Spleen (tissue), 11 donors: ENCODE measurements around the gene KIFC1. TPM values are rescaled to one million over a fixed set of nuclear protein-coding genes. Genes with fewer than 3 reads are reported as not detected.

Experiments
- DNase-seq: peaks from one replicate; pipeline ENCODE4 v3.0.0-alpha.2; 2020
- H3K27ac ChIP-seq, 8 donors: fragments of 200-600 bp; sonication (generic) in 7 of 8; 1 replicate in 4 of 8; 2 replicates in 4 of 8; pipeline versions ENCODE4 v1.5.0 to v1.8.0; 2016 to 2021; ENCODE audit warnings: inconsistent platforms in 4 of 8, mild to moderate bottlenecking in 4 of 8, moderate library complexity in 1 of 8
- H3K27me3 ChIP-seq, 7 donors: fragments of 200-600 bp; sonication (generic) in 6 of 7; replicated peaks in 1 of 7; 1 replicate in 4 of 7; 2 replicates in 3 of 7; pipeline versions ENCODE4 v1.5.0 to v1.8.0; 2016 to 2021; ENCODE audit warnings: inconsistent platforms in 3 of 7, mild to moderate bottlenecking in 1 of 7
- H3K36me3 ChIP-seq, 6 donors: fragments of 200-600 bp; sonication (generic) in 5 of 6; 1 replicate in 4 of 6; 2 replicates in 2 of 6; pipeline versions ENCODE4 v1.5.0 to v1.8.0; 2016 to 2021; ENCODE audit warnings: inconsistent platforms in 2 of 6
- H3K4me1 ChIP-seq, 6 donors: fragments of 200-600 bp; sonication (generic) in 5 of 6; 1 replicate in 3 of 6; 2 replicates in 3 of 6; pipeline versions ENCODE4 v1.5.0 to v1.8.0; 2016 to 2021; ENCODE audit warnings: inconsistent platforms in 3 of 6
- H3K4me3 ChIP-seq, 8 donors: fragments of 200-600 bp; sonication (generic) in 7 of 8; 1 replicate in 4 of 8; 2 replicates in 4 of 8; pipeline versions ENCODE4 v1.5.0 to v1.8.0; 2016 to 2021; ENCODE audit warnings: inconsistent platforms in 4 of 8, mild to moderate bottlenecking in 4 of 8, moderate library complexity in 2 of 8
- H3K9me3 ChIP-seq, 8 donors: fragments of 200-600 bp; sonication (generic) in 7 of 8; 1 replicate in 4 of 8; 2 replicates in 4 of 8; pipeline versions ENCODE4 v1.5.0 to v1.8.0; 2016 to 2021; ENCODE audit warnings: inconsistent platforms in 4 of 8
- CTCF ChIP-seq, 11 experiments: fragments of 200-600 bp in 7 of 11; fragments of 450-650 bp in 4 of 11; sonication (generic) in 4 of 11; IDR thresholded peaks in 8 of 11; conservative IDR thresholded peaks in 3 of 11; 1 replicate in 7 of 11; 2 replicates in 4 of 11; pipeline versions ENCODE4 v1.4.0 to v1.8.0; 2016 to 2021; ENCODE audit warnings: antibody characterized with exemption in 11 of 11, inconsistent platforms in 4 of 11, mild to moderate bottlenecking in 1 of 11
- POLR2A ChIP-seq, 3 donors: fragments of 450-650 bp; IDR thresholded peaks; one replicate each; pipeline ENCODE4 v1.5.1; 2017; ENCODE audit warnings: antibody characterized with exemption in 3 of 3, mild to moderate bottlenecking in 1 of 3
- POLR2AphosphoS5 ChIP-seq, 3 donors: sonication (generic); formaldehyde crosslinking; IDR thresholded peaks; one replicate each; pipeline ENCODE4 v1.5.1; 2017; ENCODE audit warnings: antibody characterized with exemption in 3 of 3
- WGBS, 5 donors: extraction: QIAGEN DNeasy Blood & Tissue Kit in 3 of 5; methylation state at CpG; one replicate each; pipeline versions ENCODE4 v1.1.5 to v1.1.7; 2013 to 2018; 5-methylcytosine and 5-hydroxymethylcytosine counted together
- intact Hi-C: fragments of 100-400 bp; cut with DNase I; formaldehyde crosslinking; loops from one replicate; pipeline ENCODE4 v1.15.0; 2023; ENCODE audit warnings: low total_unique reads
- polyA plus RNA-seq, 3 donors: library from polyadenylated mRNA; stranded (reverse); fragments of 200-250 nt; gene quantifications; one replicate each; pipeline ENCODE4 v1.2.1, GENCODE V29; 2013
- total RNA-seq, 7 donors: library from RNA; depleted of rRNA in 3 of 7; stranded (reverse); fragments of >200 nt in 3 of 7; fragmentation: NEBNext Ultra II Directional in 4 of 7; extraction: Animal tissue kit (Norgen Biotek cat#: 25700) in 4 of 7; gene quantifications; one replicate each; pipeline versions ENCODE4 v1.1.0 to v1.2.1, GENCODE V29; 2016 to 2021
- donor health status: healthy with polysubstance abuse.
- donor health status: DM: no; HTN: no; CAD: no; lungs with moderate emphysema.
- donor health status: DM: no; HTN: no; CAD: no.
- donor health status: Bipolar disorder and iron deficiency.
- donor health status: healthy.
- donor health status: DM: no; HTN: no; CAD: no.
- donor health status: DM: yes; HTN: yes; CAD: no.

Gene KIFC1
- total and polyA plus RNA-seq, 10 donors, result 1.2 to 11.3 (median 5.4) TPM

DNA sequence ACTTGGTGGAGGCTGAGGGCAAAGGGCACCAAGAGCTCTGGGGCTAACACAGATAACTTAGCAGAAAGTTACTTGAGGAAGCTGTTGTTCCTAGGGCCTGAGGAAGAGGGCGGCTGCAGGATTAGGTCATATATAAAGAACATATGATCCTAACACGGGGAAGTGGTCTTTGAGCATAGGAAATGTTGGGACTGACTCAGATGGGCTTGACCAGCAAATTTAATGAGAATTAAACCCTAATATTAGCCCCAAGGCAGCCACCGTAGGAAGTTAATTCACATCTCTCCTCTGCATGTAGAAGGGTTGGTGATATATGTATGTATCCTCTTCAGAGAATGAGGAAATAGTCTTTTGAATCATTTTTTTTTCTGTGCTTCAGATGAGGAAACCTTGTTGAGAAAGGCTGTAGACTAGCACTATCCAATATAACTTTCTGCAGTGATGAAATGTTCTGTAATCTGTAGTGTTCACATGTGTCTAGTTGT, 53.5 kb downstream of the KIFC1 start:
- H3K27ac ChIP-seq, result peak overlapping the region in 6 of 8 donors; percentile 15 to 77 (median 46)
- no peak for DNase-seq
- 40 to 79% (median 62%) methylated on average over 3 of the region's 3 CpGs for WGBS, 5 donors
- no peak for TF ChIP-seq CTCF (IDR thresholded peaks at IDR 0.05 in 8 of 11, conservative IDR thresholded peaks at IDR 0.05 in 3 of 11)
- no peaks in the 10 kb centered on the region for H3K27me3 ChIP-seq
- H3K9me3 ChIP-seq, result no peaks in the 10 kb centered on the region
- no peak overlapping the region for H3K4me3 ChIP-seq
- intact Hi-C loops, result no loop called here
- H3K4me1 ChIP-seq, result peaks cover 0 to 58% (median 12%) of the 10 kb centered on the region in 6 donors
- peaks cover 0 to 85% (median 31%) of the 10 kb centered on the region in 6 donors for H3K36me3 ChIP-seq

DNA sequence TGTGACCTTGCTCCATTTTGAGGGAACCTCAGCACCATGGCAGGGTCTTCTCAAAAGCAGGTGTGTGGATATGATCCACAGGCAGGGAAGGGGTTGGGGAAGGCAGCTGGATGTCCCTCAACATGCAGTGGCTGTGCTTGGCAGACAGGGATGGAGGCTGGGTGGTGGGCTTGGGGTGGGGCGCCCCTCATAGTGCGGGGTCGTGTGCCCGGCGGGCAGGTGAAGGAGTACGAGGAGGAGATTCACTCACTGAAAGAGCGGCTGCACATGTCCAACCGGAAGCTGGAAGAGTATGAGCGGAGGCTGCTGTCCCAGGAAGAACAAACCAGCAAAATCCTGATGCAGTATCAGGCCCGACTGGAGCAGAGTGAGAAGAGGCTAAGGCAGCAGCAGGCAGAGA, 54.7 kb downstream of the KIFC1 start:
- no peak for DNase-seq

DNA sequence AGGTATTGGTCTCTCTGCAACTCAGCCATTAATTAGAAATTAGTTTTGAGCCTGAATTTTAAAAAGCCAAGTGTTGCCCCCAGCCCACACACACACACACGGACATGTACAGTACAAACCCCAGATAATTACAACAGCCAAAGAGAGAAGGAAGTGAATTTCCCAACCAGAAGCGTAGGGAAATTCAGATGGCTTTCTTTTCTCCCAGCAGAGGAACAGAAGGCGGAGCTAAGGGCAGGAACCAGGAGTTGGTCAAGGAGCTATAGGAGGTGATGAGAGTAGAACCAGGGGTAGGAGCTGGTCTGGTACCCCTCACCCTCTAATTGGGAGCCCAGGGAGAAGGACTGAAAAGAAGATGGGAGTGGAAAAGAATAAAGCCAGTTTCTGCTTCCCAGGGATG, 58.8 kb downstream of the KIFC1 start:
- Histone ChIP-seq H3K36me3 (peaks cover 0 to 44% (median 7%) of the 10 kb centered on the region in 6 donors), H3K9me3 (no peaks in the 10 kb centered on the region), H3K4me3 (no peak overlapping the region), H3K27ac (peak overlapping the region in 5 of 8 donors; percentile 17 to 69 (median 58)), H3K27me3 (no peaks in the 10 kb centered on the region), H3K4me1 (peaks cover 14 to 92% (median 40%) of the 10 kb centered on the region in 6 donors)
- intact Hi-C loops, result loop anchor here (10.0 kb wide), 1 partner anchor 194 kb away; no protein-coding TSS in a partner anchor
- WGBS, 5 donors, result 41 to 66% (median 55%) methylated on average over 3 of the region's 3 CpGs
- no peak for DNase-seq
- TF ChIP-seq CTCF (IDR thresholded peaks at IDR 0.05 in 8 of 11, conservative IDR thresholded peaks at IDR 0.05 in 3 of 11), result no peak
- TF ChIP-seq POLR2AphosphoS5 (IDR thresholded peaks at IDR 0.05), result no peak
- no peak for TF ChIP-seq POLR2A (IDR thresholded peaks at IDR 0.05)

More for the DNA sequence above, 54.7 kb downstream of the KIFC1 start:
- Histone ChIP-seq H3K36me3 (peaks cover 0 to 73% (median 30%) of the 10 kb centered on the region in 6 donors), H3K9me3 (no peaks in the 10 kb centered on the region), H3K27me3 (no peaks in the 10 kb centered on the region), H3K27ac (peak overlapping the region in 3 of 8 donors; percentile 63 to 77 (median 64)), H3K4me1 (peaks cover 0 to 70% (median 15%) of the 10 kb centered on the region in 6 donors), H3K4me3 (no peak overlapping the region)
- intact Hi-C loops, result no loop called here
- TF ChIP-seq CTCF (IDR thresholded peaks at IDR 0.05 in 8 of 11, conservative IDR thresholded peaks at IDR 0.05 in 3 of 11) (no peak), POLR2A (IDR thresholded peaks at IDR 0.05) (no peak), POLR2AphosphoS5 (IDR thresholded peaks at IDR 0.05) (peak in 1 of 3 donors; percentile 17)
- WGBS, 5 donors, result 95 to 97% (median 95%) methylated on average over 10 of the region's 10 CpGs

GRCh38 chr6:33451606-33452005, 60.0 kb downstream of the KIFC1 start:
- Histone ChIP-seq H3K4me1 (peaks cover 16 to 91% (median 43%) of the 10 kb centered on the region in 6 donors), H3K9me3 (no peaks in the 10 kb centered on the region), H3K36me3 (peaks cover 0 to 49% (median 13%) of the 10 kb centered on the region in 6 donors), H3K27me3 (no peaks in the 10 kb centered on the region), H3K4me3 (no peak overlapping the region), H3K27ac (peak overlapping the region in 3 of 8 donors; percentile 58 to 69 (median 62))
- no peak for TF ChIP-seq POLR2A (IDR thresholded peaks at IDR 0.05)
- WGBS, 5 donors, result 92 to 95% (median 94%) methylated on average over 13 to 15 of the region's 15 CpGs
- no peak for DNase-seq
- intact Hi-C loops, result loop anchor here (10.0 kb wide), 1 partner anchor 193 kb away; no protein-coding TSS in a partner anchor
